ENCODE results near the gene OSR1. TPM values are rescaled to one million over a fixed set of nuclear protein-coding genes. Genes with fewer than 3 reads are reported as not detected.

Gene OSR1
- total and polyA plus RNA-seq, 10 of the 15 experiments (the other 5 are each of a cell fraction or from before 2014, with no cell fraction given) = not detected

DNA sequence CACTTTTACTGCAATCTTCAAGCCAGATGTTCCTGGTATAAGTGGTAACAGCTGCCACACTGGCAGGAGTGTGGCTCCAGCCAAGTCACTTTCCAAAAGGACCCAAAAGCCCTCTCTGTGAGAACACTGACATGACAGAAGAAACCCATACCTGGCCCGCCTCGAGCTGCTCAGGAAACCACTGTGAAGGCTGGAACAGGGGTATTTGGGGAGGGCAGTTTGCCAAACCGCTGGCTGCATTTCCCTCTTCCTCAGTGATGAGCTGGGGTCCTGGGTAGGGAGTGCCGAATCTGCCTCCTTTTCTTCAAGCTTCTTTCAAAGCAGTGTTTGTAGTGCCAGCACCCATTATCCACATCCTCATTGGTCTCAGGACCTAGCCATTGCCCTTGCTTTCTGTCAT lies 10.3 kb upstream of the OSR1 start:
- Histone ChIP-seq H3K4me2 (ENCODE audit: control insufficient read depth, insufficient read depth) (no peak overlapping the region), H4K20me1 (ENCODE audit: control insufficient read depth, insufficient read depth) (no peaks in the 10 kb centered on the region), H3K27me3 (replicated peaks in 1 of 2; ENCODE audit: control insufficient read depth in 2 of 2, insufficient read depth in 2 of 2, low read length in 1 of 2) (peaks cover 7 to 12% of the 10 kb centered on the region in 2 experiments; a peak in 3 of 4 replicates), H3K9me3 (replicated peaks; ENCODE audit: control insufficient read depth, insufficient read depth, low read length) (no peaks in the 10 kb centered on the region), H3K27ac (ENCODE audit: control insufficient read depth, insufficient read depth) (no peak overlapping the region), H2AFZ (ENCODE audit: control insufficient read depth, low read depth, low read length) (no peak overlapping the region), H3K79me2 (ENCODE audit: control insufficient read depth, insufficient read depth, low read length) (no peaks in the 10 kb centered on the region), H3K36me3 (ENCODE audit: control insufficient read depth in 2 of 2, insufficient read depth in 2 of 2, low read length in 1 of 2) (no peaks in the 10 kb centered on the region), H3K4me1 (ENCODE audit: control insufficient read depth, insufficient read depth, low read length) (no peaks in the 10 kb centered on the region), H3K9ac (ENCODE audit: control insufficient read depth, insufficient read depth, low read length) (no peak overlapping the region), H3K4me3 (no peak overlapping the region)
- 28% methylated on average over 4 of the region's 4 CpGs for WGBS (ENCODE audit: insufficient coverage, insufficient replicate concordance, low lambda C conversion rate, missing lambda C conversion rate)
- ChIA-PET RAD21 (ENCODE audit: unreplicated experiment) (no interaction called here), CTCF (no interaction called here), SMC1A (ENCODE audit: uncharacterized antibody, unreplicated experiment) (interaction anchor here (1.8 kb wide), 1 partner anchor 21 kb away, joined by 7 read pairs; no protein-coding TSS in a partner anchor), POLR2A (no interaction called here)
- no peak for DNase-seq (ENCODE audit: low read depth, low spot score)
- ATAC-seq = no peak
- no peak for TF ChIP-seq ZNF207 (IDR thresholded peaks at IDR 0.05; ENCODE audit: borderline replicate concordance)
- TF ChIP-seq, protein P1, sequence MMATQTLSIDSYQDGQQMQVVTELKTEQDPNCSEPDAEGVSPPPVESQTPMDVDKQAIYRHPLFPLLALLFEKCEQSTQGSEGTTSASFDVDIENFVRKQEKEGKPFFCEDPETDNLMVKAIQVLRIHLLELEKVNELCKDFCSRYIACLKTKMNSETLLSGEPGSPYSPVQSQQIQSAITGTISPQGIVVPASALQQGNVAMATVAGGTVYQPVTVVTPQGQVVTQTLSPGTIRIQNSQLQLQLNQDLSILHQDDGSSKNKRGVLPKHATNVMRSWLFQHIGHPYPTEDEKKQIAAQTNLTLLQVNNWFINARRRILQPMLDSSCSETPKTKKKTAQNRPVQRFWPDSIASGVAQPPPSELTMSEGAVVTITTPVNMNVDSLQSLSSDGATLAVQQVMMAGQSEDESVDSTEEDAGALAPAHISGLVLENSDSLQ (IDR thresholded peaks at IDR 0.05) = no peak
- TF ChIP-seq TBL1XR1 (IDR thresholded peaks at IDR 0.05; ENCODE audit: low read depth, low read length) = no peak
- TF ChIP-seq TCF3 (IDR thresholded peaks at IDR 0.05; ENCODE audit: borderline replicate concordance, insufficient read depth, low read depth, low read length) = no peak
- TF ChIP-seq POLR2AphosphoS5 (IDR thresholded peaks at IDR 0.05; ENCODE audit: low read length) = no peak
- no peak for TF ChIP-seq ESRRA (IDR thresholded peaks at IDR 0.05; ENCODE audit: low read length)
- TF ChIP-seq SIX5 (IDR thresholded peaks at IDR 0.05; ENCODE audit: low read depth, low read length, severe bottlenecking) = no peak
- TF ChIP-seq, protein P2, sequence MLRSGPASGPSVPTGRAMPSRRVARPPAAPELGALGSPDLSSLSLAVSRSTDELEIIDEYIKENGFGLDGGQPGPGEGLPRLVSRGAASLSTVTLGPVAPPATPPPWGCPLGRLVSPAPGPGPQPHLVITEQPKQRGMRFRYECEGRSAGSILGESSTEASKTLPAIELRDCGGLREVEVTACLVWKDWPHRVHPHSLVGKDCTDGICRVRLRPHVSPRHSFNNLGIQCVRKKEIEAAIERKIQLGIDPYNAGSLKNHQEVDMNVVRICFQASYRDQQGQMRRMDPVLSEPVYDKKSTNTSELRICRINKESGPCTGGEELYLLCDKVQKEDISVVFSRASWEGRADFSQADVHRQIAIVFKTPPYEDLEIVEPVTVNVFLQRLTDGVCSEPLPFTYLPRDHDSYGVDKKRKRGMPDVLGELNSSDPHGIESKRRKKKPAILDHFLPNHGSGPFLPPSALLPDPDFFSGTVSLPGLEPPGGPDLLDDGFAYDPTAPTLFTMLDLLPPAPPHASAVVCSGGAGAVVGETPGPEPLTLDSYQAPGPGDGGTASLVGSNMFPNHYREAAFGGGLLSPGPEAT (IDR thresholded peaks at IDR 0.05; ENCODE audit: low read depth) = no peak
- no peak for TF ChIP-seq EZH2 (IDR thresholded peaks at IDR 0.05; ENCODE audit: borderline replicate concordance, control insufficient read depth, low read depth, low read length)
- intact Hi-C loops (cut with micrococcal nuclease; ENCODE audit: unreplicated experiment) (no loop called here), in situ Hi-C loops (cut with MboI) (loop anchor here (10.0 kb wide), 1 partner anchor 844 kb away; no protein-coding TSS in a partner anchor)
- BruUV-seq (replicated peaks) = no TSS peak
- no peak for FAIRE-seq
